ENCODE data around the gene LSM2. TPM values are rescaled to one million over a fixed set of nuclear protein-coding genes. Genes with fewer than 3 reads are reported as not detected.
A peak's percentile ranks its signal among the peaks of the same experiment; 100 is the strongest.

The LSM2 gene
- polyA plus RNA-seq, 3 donors: 26.0 to 41.0 (median 40.0) TPM

DNA sequence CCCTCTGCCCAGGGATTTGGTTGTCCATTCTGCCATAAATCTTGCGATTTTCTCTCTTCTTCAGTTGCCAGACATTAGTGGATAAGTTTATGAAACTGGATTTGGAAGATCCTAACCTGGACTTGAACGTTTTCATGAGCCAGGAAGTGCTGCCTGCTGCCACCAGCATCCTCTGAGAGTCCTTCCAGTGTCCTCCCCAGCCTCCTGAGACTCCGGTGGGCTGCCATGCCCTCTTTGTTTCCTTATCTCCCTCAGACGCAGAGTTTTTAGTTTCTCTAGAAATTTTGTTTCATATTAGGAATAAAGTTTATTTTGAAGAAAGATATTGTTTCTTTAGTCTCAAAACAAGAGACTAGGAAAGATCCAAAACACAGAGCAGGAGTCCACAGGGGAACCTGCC lies 44.4 kb downstream of the LSM2 start, which contains the start of gene SAPCD1:
Gene SAPCD1, plus strand, starts transcription at position 301 of the 400 bp plus-strand sequence. CDS start 399 bp downstream, outside the sequence.
- WGBS (ENCODE audit: insufficient coverage): 67% methylated on average over 1 of the region's 4 CpGs
- intact Hi-C loops (cut with micrococcal nuclease): no loop called here
- Histone ChIP-seq H3K79me2 (ENCODE audit: insufficient read depth, low read length) (no peaks in the 10 kb centered on the region), H3K36me3 (replicated peaks in 1 of 2; ENCODE audit: control insufficient read depth in 1 of 2, insufficient read depth in 2 of 2, low read length in 2 of 2) (peaks cover 18 to 50% of the 10 kb centered on the region in 2 donors), H2AFZ (ENCODE audit: insufficient read depth, low read depth, low read length, poor library complexity, severe bottlenecking) (no peak within 1 kb of the TSS), H3K27me3 (ENCODE audit: control insufficient read depth in 2 of 2, insufficient read depth in 2 of 2, low read length in 2 of 2) (no peaks in the 10 kb centered on the region), H3K9ac (ENCODE audit: insufficient read depth, low read length, poor library complexity, severe bottlenecking) (no peak within 1 kb of the TSS), H3K4me3 (replicated peaks in 1 of 3; ENCODE audit: low read depth in 2 of 3, low read length in 3 of 3) (no peak within 1 kb of the TSS), H3K27ac (ENCODE audit: low read depth in 1 of 2, low read length in 2 of 2) (no peak within 1 kb of the TSS), H3K4me1 (ENCODE audit: control insufficient read depth in 1 of 2, insufficient read depth in 2 of 2, low read length in 2 of 2) (peaks cover 2% of the 10 kb centered on the region in 2 donors), H4K20me1 (ENCODE audit: insufficient read depth, low read length) (no peaks in the 10 kb centered on the region), H3K4me2 (replicated peaks; ENCODE audit: extremely low read depth, low read length, poor library complexity, severe bottlenecking) (no peak within 1 kb of the TSS), H3K9me3 (replicated peaks in 1 of 2; ENCODE audit: control insufficient read depth in 1 of 2, insufficient read depth in 1 of 2, low read length in 2 of 2) (no peaks in the 10 kb centered on the region)
- DNase-seq: no peak
- peaks cover 37 to 56% of the 10 kb centered on the region in 2 donors for H3K36me3 Mint-ChIP-seq
- TF ChIP-seq CTCF (IDR thresholded peaks at IDR 0.05): no peak
- H3K9me3 Mint-ChIP-seq: no peaks in the 10 kb centered on the region
- peak within 1 kb of the TSS in 5 of 7 donors; percentile 15 to 31 (median 21) for H3K27ac Mint-ChIP-seq
- peaks cover 5% of the 10 kb centered on the region for H3K4me1 Mint-ChIP-seq
- peaks cover 1 to 11% (median 1%) of the 10 kb centered on the region in 3 donors for H3K27me3 Mint-ChIP-seq (ENCODE audit: low read depth in 3 of 3)
- H3K4me3 Mint-ChIP-seq: no peak within 1 kb of the TSS

- Histone ChIP-seq H3K4me1 (ENCODE audit: control insufficient read depth in 1 of 2, insufficient read depth in 2 of 2, low read length in 2 of 2) (no peaks in the 10 kb centered on the region), H3K9me3 (replicated peaks in 1 of 2; ENCODE audit: control insufficient read depth in 1 of 2, insufficient read depth in 1 of 2, low read length in 2 of 2) (no peaks in the 10 kb centered on the region), H3K27ac (ENCODE audit: low read depth in 1 of 2, low read length in 2 of 2) (no peak overlapping the region), H3K36me3 (replicated peaks in 1 of 2; ENCODE audit: control insufficient read depth in 1 of 2, insufficient read depth in 2 of 2, low read length in 2 of 2) (peaks cover 18 to 50% of the 10 kb centered on the region in 2 donors), H2AFZ (ENCODE audit: insufficient read depth, low read depth, low read length, poor library complexity, severe bottlenecking) (no peak overlapping the region), H3K4me3 (replicated peaks in 1 of 3; ENCODE audit: low read depth in 2 of 3, low read length in 3 of 3) (no peak overlapping the region), H3K79me2 (ENCODE audit: insufficient read depth, low read length) (no peaks in the 10 kb centered on the region), H4K20me1 (ENCODE audit: insufficient read depth, low read length) (no peaks in the 10 kb centered on the region), H3K27me3 (ENCODE audit: control insufficient read depth in 2 of 2, insufficient read depth in 2 of 2, low read length in 2 of 2) (no peaks in the 10 kb centered on the region), H3K9ac (ENCODE audit: insufficient read depth, low read length, poor library complexity, severe bottlenecking) (no peak overlapping the region), H3K4me2 (replicated peaks; ENCODE audit: extremely low read depth, low read length, poor library complexity, severe bottlenecking) (no peak overlapping the region)
- no peak for DNase-seq
- peaks cover 1 to 10% (median 1%) of the 10 kb centered on the region in 3 donors for H3K27me3 Mint-ChIP-seq (ENCODE audit: low read depth in 3 of 3)
- no peak overlapping the region for H3K27ac Mint-ChIP-seq
- intact Hi-C loops (cut with micrococcal nuclease): no loop called here
- no peak overlapping the region for H3K4me3 Mint-ChIP-seq
- H3K9me3 Mint-ChIP-seq: no peaks in the 10 kb centered on the region
- WGBS (ENCODE audit: insufficient coverage): 93% methylated on average over 6 of the region's 8 CpGs
- H3K4me1 Mint-ChIP-seq: no peaks in the 10 kb centered on the region
- TF ChIP-seq CTCF (IDR thresholded peaks at IDR 0.05): no peak
- peaks cover 37 to 56% of the 10 kb centered on the region in 2 donors for H3K36me3 Mint-ChIP-seq
Measured at GRCh38 chr6:31761343-31761742, 45.4 kb downstream of the LSM2 start.

All from CD14-positive monocyte (primary cell).